ENCODE data around the gene REV3L. TPM values are rescaled to one million over a fixed set of nuclear protein-coding genes. Genes with fewer than 3 reads are reported as not detected.

The REV3L gene
- total and polyA plus RNA-seq, 9 of the 15 experiments (the other 6 are each of a cell fraction or from before 2014, with no cell fraction given): 5.5 to 24.4 (median 14.4) TPM

DNA sequence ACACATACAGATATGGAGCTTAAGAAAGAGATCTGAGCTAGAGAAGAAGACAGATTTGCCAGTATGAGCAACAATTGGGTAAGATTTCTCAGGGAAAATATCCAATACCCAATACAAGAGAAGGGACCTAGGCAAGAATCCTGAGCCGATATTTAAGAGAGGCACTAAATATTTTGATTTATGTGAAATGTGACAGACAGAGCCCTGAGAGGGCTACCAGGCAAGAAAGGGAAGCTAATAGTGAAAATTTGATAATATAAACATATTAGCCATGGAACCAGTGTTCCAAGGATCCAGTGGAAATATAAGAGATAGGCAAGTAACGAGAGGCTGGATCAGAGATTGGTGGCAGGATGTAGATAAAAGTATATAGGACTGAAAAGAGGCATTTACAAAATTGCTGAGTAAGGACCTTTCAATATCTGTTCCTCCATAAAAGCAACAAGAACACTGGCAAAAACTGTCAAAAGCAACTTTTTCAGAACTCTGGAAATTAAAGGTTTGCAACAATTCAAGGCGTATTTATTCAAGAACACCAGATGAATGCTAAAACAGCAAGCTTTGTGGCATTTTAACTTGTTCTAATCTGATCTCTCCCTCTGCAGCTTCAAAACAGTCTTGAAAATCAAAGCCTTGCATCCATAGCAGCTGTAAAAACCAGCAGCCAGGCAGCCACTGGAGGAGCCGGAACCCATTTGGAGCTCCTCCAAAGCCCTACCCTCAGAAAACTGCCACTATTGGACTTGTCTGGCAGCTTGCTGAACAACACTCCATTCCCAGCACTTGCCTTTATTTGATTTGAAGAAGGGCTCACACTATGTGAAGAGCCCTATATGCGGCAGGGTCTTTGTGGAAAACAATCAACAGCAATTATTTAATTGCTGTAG, 58.8 kb downstream of the REV3L start (continued):
- TF ChIP-seq, protein P1, sequence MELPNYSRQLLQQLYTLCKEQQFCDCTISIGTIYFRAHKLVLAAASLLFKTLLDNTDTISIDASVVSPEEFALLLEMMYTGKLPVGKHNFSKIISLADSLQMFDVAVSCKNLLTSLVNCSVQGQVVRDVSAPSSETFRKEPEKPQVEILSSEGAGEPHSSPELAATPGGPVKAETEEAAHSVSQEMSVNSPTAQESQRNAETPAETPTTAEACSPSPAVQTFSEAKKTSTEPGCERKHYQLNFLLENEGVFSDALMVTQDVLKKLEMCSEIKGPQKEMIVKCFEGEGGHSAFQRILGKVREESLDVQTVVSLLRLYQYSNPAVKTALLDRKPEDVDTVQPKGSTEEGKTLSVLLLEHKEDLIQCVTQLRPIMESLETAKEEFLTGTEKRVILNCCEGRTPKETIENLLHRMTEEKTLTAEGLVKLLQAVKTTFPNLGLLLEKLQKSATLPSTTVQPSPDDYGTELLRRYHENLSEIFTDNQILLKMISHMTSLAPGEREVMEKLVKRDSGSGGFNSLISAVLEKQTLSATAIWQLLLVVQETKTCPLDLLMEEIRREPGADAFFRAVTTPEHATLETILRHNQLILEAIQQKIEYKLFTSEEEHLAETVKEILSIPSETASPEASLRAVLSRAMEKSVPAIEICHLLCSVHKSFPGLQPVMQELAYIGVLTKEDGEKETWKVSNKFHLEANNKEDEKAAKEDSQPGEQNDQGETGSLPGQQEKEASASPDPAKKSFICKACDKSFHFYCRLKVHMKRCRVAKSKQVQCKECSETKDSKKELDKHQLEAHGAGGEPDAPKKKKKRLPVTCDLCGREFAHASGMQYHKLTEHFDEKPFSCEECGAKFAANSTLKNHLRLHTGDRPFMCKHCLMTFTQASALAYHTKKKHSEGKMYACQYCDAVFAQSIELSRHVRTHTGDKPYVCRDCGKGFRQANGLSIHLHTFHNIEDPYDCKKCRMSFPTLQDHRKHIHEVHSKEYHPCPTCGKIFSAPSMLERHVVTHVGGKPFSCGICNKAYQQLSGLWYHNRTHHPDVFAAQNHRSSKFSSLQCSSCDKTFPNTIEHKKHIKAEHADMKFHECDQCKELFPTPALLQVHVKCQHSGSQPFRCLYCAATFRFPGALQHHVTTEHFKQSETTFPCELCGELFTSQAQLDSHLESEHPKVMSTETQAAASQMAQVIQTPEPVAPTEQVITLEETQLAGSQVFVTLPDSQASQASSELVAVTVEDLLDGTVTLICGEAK (IDR thresholded peaks at IDR 0.05): no peak
- TF ChIP-seq, protein P1 (CRISPR knock-in tag; IDR thresholded peaks at IDR 0.05): no peak
- no peak for TF ChIP-seq RERE (CRISPR knock-in tag; IDR thresholded peaks at IDR 0.05; ENCODE audit: borderline replicate concordance)
- peak; percentile 44; the same call in 1 of the 2 replicates for TF ChIP-seq ARID1B (IDR thresholded peaks at IDR 0.05)
- TF ChIP-seq E2F3 (CRISPR knock-in tag; IDR thresholded peaks at IDR 0.05): no peak
- no peak for TF ChIP-seq POLR2A (conservative IDR thresholded peaks at IDR 0.05)
- no peak for TF ChIP-seq SMAD4 (CRISPR knock-in tag; conservative IDR thresholded peaks at IDR 0.05)
- TF ChIP-seq ZNF143 (CRISPR knock-in tag; IDR thresholded peaks at IDR 0.05): no peak
- no peak for TF ChIP-seq ZNF140 (CRISPR knock-in tag; IDR thresholded peaks at IDR 0.05)
- no peak for TF ChIP-seq ZNF512 (tag; IDR thresholded peaks at IDR 0.05)
- TF ChIP-seq NFIX (CRISPR knock-in tag; IDR thresholded peaks at IDR 0.05; ENCODE audit: low read depth): no peak
